ENCODE results near the gene F2R.

GRCh38 chr5:76747706-76748105 lies 31.8 kb downstream of the F2R start:
- no peak for TF ChIP-seq CTCF (IDR thresholded peaks at IDR 0.05 in 8 of 11, conservative IDR thresholded peaks at IDR 0.05 in 3 of 11)
- TF ChIP-seq POLR2AphosphoS5 (IDR thresholded peaks at IDR 0.05): no peak
